Smooth muscle cell (in vitro differentiated cells): Measurements from ENCODE around the gene NES. TPM values are rescaled to one million over a fixed set of nuclear protein-coding genes. Genes with fewer than 3 reads are reported as not detected.

Source experiments
- DNase-seq: peaks from one replicate; lab custom pipeline; 2025; ENCODE audit not compliant: unreplicated experiment; lab: John Stamatoyannopoulos, UW
- H2AFZ ChIP-seq: fragments of 200-600 bp; sonication (generic); 2 replicates; pipeline ENCODE4 v1.6.0; 2016; ENCODE audit warnings: antibody characterized with exemption, low read depth, mild to moderate bottlenecking
- H3F3A ChIP-seq: fragments of 200-600 bp; sonication (generic); 2 replicates; pipeline ENCODE4 v1.6.0; 2017; ENCODE audit warnings: antibody characterized with exemption, low read depth
- H3K27ac ChIP-seq: fragments of 200-600 bp; sonication (generic); 2 replicates; pipeline ENCODE4 v1.5.1; 2016; ENCODE audit warnings: low read depth, mild to moderate bottlenecking
- H3K27me3 ChIP-seq: fragments of 200-600 bp; sonication (generic); 2 replicates; pipeline ENCODE4 v1.6.1; 2016; ENCODE audit warnings: low read depth, mild to moderate bottlenecking
- H3K36me3 ChIP-seq: fragments of 200-600 bp; sonication (generic); 2 replicates; pipeline ENCODE4 v1.5.1; 2016; ENCODE audit warnings: low read depth
- H3K4me1 ChIP-seq: fragments of 200-600 bp; sonication (generic); 2 replicates; pipeline ENCODE4 v1.5.1; 2016; ENCODE audit warnings: low read depth
- H3K4me2 ChIP-seq: fragments of 200-600 bp; sonication (generic); 2 replicates; pipeline ENCODE4 v1.6.0; 2016; ENCODE audit warnings: mild to moderate bottlenecking
- H3K4me3 ChIP-seq: fragments of 200-600 bp; sonication (generic); 2 replicates; pipeline ENCODE4 v1.5.1; 2016; ENCODE audit warnings: mild to moderate bottlenecking
- H3K79me2 ChIP-seq: fragments of 200-600 bp; sonication (generic); 2 replicates; pipeline ENCODE4 v1.6.0; 2016; ENCODE audit warnings: low read depth, mild to moderate bottlenecking
- H3K9ac ChIP-seq: fragments of 200-600 bp; sonication (generic); 2 replicates; pipeline ENCODE4 v1.6.0; 2016; ENCODE audit warnings: low read depth
- H3K9me3 ChIP-seq: fragments of 200-600 bp; sonication (generic); replicated peaks from 2 replicates; pipeline ENCODE4 v1.5.1; 2016; ENCODE audit warnings: low read depth
- H4K20me1 ChIP-seq: fragments of 200-600 bp; sonication (generic); 2 replicates; pipeline ENCODE4 v1.6.0; 2016; ENCODE audit warnings: low read depth
- WGBS: methylation state at CpG from one replicate; pipeline ENCODE4 v1.1.7; 2016; ENCODE audit warnings: low lambda C conversion rate; 5-methylcytosine and 5-hydroxymethylcytosine counted together
- polyA plus RNA-seq: library from polyadenylated mRNA; unstranded; fragments of >200 nt; fragmentation: Nextera tagmentation; extraction: Ambion mirVana; gene quantifications from 2 replicates; pipeline ENCODE4 v1.2.1, GENCODE V29; 2016
- total RNA-seq: library from RNA; depleted of rRNA; stranded (reverse); fragments of >200 nt; gene quantifications from 2 replicates; pipeline ENCODE4 v1.2.3, GENCODE V29; 2014
- TF ChIP-seq, protein P1 (sequence below): fragments of 200-600 bp; sonication (generic); IDR thresholded peaks from 2 replicates; pipeline ENCODE4 v1.5.1; 2017; ENCODE audit warnings: borderline replicate concordance, mild to moderate bottlenecking, antibody characterized with exemption; ENCODE audit not compliant: insufficient read depth, poor library complexity, severe bottlenecking

The NES gene
- total and polyA plus RNA-seq, 2 experiments from 2014 or later, result 11.3 to 28.5 TPM

- Histone ChIP-seq H3K27ac (no peak within 1 kb of the TSS), H3F3A (no peaks in the 10 kb centered on the region), H3K27me3 (peaks cover 48% of the 10 kb centered on the region), H3K9ac (no peak within 1 kb of the TSS), H3K79me2 (no peaks in the 10 kb centered on the region), H2AFZ (no peak within 1 kb of the TSS), H3K36me3 (no peaks in the 10 kb centered on the region), H3K9me3 (no peaks in the 10 kb centered on the region), H3K4me3 (no peak within 1 kb of the TSS), H4K20me1 (no peaks in the 10 kb centered on the region), H3K4me1 (no peaks in the 10 kb centered on the region), H3K4me2 (no peak within 1 kb of the TSS)
- 12% methylated on average over 7 of the region's 7 CpGs for WGBS
- no peak for DNase-seq
- TF ChIP-seq, protein P1, sequence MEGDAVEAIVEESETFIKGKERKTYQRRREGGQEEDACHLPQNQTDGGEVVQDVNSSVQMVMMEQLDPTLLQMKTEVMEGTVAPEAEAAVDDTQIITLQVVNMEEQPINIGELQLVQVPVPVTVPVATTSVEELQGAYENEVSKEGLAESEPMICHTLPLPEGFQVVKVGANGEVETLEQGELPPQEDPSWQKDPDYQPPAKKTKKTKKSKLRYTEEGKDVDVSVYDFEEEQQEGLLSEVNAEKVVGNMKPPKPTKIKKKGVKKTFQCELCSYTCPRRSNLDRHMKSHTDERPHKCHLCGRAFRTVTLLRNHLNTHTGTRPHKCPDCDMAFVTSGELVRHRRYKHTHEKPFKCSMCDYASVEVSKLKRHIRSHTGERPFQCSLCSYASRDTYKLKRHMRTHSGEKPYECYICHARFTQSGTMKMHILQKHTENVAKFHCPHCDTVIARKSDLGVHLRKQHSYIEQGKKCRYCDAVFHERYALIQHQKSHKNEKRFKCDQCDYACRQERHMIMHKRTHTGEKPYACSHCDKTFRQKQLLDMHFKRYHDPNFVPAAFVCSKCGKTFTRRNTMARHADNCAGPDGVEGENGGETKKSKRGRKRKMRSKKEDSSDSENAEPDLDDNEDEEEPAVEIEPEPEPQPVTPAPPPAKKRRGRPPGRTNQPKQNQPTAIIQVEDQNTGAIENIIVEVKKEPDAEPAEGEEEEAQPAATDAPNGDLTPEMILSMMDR, result peak; percentile 38
Measured at GRCh38 chr1:156618853-156619581, 58.2 kb downstream of the NES start, which contains the start of gene HAPLN2. Gene HAPLN2 (plus strand): TSS chr1:156619415. CDS start chr1:156623491, 4,076 bp downstream.

Other genes starting within 250 kb of the NES start
- gene MEF2D, start 176.6 kb downstream of the NES start, total RNA-seq, result 23.2 and 24.3 TPM in 2 replicates
- 40.5 and 45.6 TPM in 2 replicates for gene MEF2D, start 176.6 kb downstream of the NES start, polyA plus RNA-seq
- 2.6 and 11.9 TPM in 2 replicates for gene IQGAP3, start 104.8 kb downstream of the NES start, total RNA-seq
- gene IQGAP3, start 104.8 kb downstream of the NES start, polyA plus RNA-seq, result 2.9 and 3.6 TPM in 2 replicates
- not detected in 2 replicates for gene TTC24, start 97.7 kb downstream of the NES start, total RNA-seq
- not detected in 2 replicates for gene TTC24, start 97.7 kb downstream of the NES start, polyA plus RNA-seq
- gene NAXE, start 85.6 kb downstream of the NES start, total RNA-seq, result 50.5 and 53.7 TPM in 2 replicates
- 72.5 and 85.5 TPM in 2 replicates for gene NAXE, start 85.6 kb downstream of the NES start, polyA plus RNA-seq
- 7.5 and 11.9 TPM in 2 replicates for gene GPATCH4, start 75.9 kb downstream of the NES start, total RNA-seq
- gene GPATCH4, start 75.9 kb downstream of the NES start, polyA plus RNA-seq, result 19.9 and 31.3 TPM in 2 replicates
- gene HAPLN2, start 58.0 kb downstream of the NES start, total RNA-seq, result not detected in 2 replicates
- 1.00 TPM in 1 of 2 replicates, not detected in the other for gene HAPLN2, start 58.0 kb downstream of the NES start, polyA plus RNA-seq
- gene BCAN, start 35.3 kb downstream of the NES start, total RNA-seq, result not detected in 2 replicates
- gene BCAN, start 35.3 kb downstream of the NES start, polyA plus RNA-seq, result 0.79 TPM in 1 of 2 replicates, not detected in the other
- 69.4 and 86.6 TPM in 2 replicates for gene CRABP2, start 28.2 kb upstream of the NES start, total RNA-seq
- 145 and 277 TPM in 2 replicates for gene CRABP2, start 28.2 kb upstream of the NES start, polyA plus RNA-seq
- 5.4 and 11.0 TPM in 2 replicates for gene METTL25B, start 51.1 kb upstream of the NES start, total RNA-seq
- 17.5 and 21.7 TPM in 2 replicates for gene METTL25B, start 51.1 kb upstream of the NES start, polyA plus RNA-seq
- 13.8 and 20.3 TPM in 2 replicates for gene ISG20L2, start 51.4 kb upstream of the NES start, total RNA-seq
- gene ISG20L2, start 51.4 kb upstream of the NES start, polyA plus RNA-seq, result 17.4 and 19.2 TPM in 2 replicates
- 16.5 and 29.3 TPM in 2 replicates for gene MRPL24, start 63.7 kb upstream of the NES start, total RNA-seq
- 68.6 and 79.6 TPM in 2 replicates for gene MRPL24, start 63.7 kb upstream of the NES start, polyA plus RNA-seq
- 88.4 and 97.2 TPM in 2 replicates for gene HDGF, start 74.3 kb upstream of the NES start, total RNA-seq
- gene HDGF, start 74.3 kb upstream of the NES start, polyA plus RNA-seq, result 109 and 134 TPM in 2 replicates
- 31.0 and 37.7 TPM in 2 replicates for gene PRCC, start 90.1 kb upstream of the NES start, total RNA-seq
- gene PRCC, start 90.1 kb upstream of the NES start, polyA plus RNA-seq, result 68.1 and 68.7 TPM in 2 replicates
- 10.2 and 14.4 TPM in 2 replicates for gene SH2D2A, start 139.4 kb upstream of the NES start, total RNA-seq
- gene SH2D2A, start 139.4 kb upstream of the NES start, polyA plus RNA-seq, result 36.9 and 38.2 TPM in 2 replicates
- gene INSRR, start 181.7 kb upstream of the NES start, total RNA-seq, result 0.09 and 0.36 TPM in 2 replicates
- 0.45 and 0.67 TPM in 2 replicates for gene INSRR, start 181.7 kb upstream of the NES start, polyA plus RNA-seq
- gene NTRK1, start 183.5 kb upstream of the NES start, total RNA-seq, result 0.85 and 1.2 TPM in 2 replicates
- gene NTRK1, start 183.5 kb upstream of the NES start, polyA plus RNA-seq, result 3.6 and 5.3 TPM in 2 replicates
- 2.3 and 2.7 TPM in 2 replicates for gene PEAR1, start 216.3 kb upstream of the NES start, total RNA-seq
- gene PEAR1, start 216.3 kb upstream of the NES start, polyA plus RNA-seq, result 3.7 and 4.4 TPM in 2 replicates
- not detected in 2 replicates for gene LRRC71, start 243.2 kb upstream of the NES start, total RNA-seq
- 0.33 TPM in 1 of 2 replicates, not detected in the other for gene LRRC71, start 243.2 kb upstream of the NES start, polyA plus RNA-seq